GM12891 (cell line): ENCODE data around the gene RGS7.
"Not testable (repeated sequence)": the region's sequence is repeated elsewhere in the genome, so short reads cannot be mapped to it uniquely, and the experiment has no call there.

Experiments
- POLR2A ChIP-seq: IDR thresholded peaks from 2 replicates; pipeline ENCODE4 v1.6.1; 2011; ENCODE audit warnings: low read depth, low read length, control low read depth
- POLR2AphosphoS5 ChIP-seq: IDR thresholded peaks from 2 replicates; pipeline ENCODE4 v1.6.1; 2011; ENCODE audit warnings: low read depth, low read length, control low read depth
- POU2F2 ChIP-seq: IDR thresholded peaks from 2 replicates; pipeline ENCODE4 v1.6.1; 2011; ENCODE audit warnings: low read depth, mild to moderate bottlenecking, control low read depth, low read length, moderate library complexity

DNA sequence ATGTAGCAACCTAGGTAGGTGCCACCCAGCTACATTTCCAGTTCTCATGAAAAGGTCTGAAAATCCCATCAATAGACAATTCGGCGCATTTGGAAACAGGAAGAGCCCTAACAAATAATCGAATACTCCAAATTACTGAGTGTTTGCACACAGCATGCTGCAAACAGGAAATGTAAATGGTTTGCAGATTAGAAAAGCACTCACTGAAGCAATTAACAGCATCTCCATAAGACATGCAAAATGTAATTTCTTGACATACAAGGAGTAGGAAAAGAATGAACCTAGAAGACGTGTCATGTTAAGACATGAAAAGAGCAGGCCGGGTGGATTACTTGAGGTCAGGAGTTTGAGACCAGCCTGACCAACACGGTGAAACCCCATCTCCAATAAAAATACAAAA, 598.2 kb downstream of the RGS7 start:
- TF ChIP-seq POLR2AphosphoS5, POLR2A, POU2F2: not testable (repeated sequence)
